HL-60 (cell line): ENCODE results near the gene CBLB.

Experiments used
- DNase-seq, 2 experiments: peaks; one replicate each; pipeline ENCODE4 v3.0.0-alpha.2; 2010 to 2020; ENCODE audit warnings: low read depth in 1 of 2, low spot score in 1 of 2
- H3K27ac ChIP-seq: fragments of 250-450 bp; sonication (Bioruptor Pico); replicated peaks from 2 replicates; pipeline ENCODE4 v1.5.1; 2020; ENCODE audit warnings: mild to moderate bottlenecking, moderate library complexity
- H3K27me3 ChIP-seq: fragments of 250-450 bp; sonication (Bioruptor Pico); 2 replicates; pipeline ENCODE4 v1.5.1; 2021; ENCODE audit warnings: mild to moderate bottlenecking, moderate library complexity; ENCODE audit not compliant: insufficient read depth, poor library complexity, severe bottlenecking
- H3K4me3 ChIP-seq: replicated peaks from 2 replicates; pipeline ENCODE4 v1.5.1; 2011; ENCODE audit warnings: mild to moderate bottlenecking, control low read depth, low read length; ENCODE audit not compliant: insufficient read depth
- GABPA ChIP-seq: IDR thresholded peaks from 2 replicates; pipeline ENCODE4 v1.6.1; 2012; ENCODE audit warnings: low read depth
- POLR2AphosphoS5 ChIP-seq: IDR thresholded peaks from 2 replicates; pipeline ENCODE4 v1.6.1; 2012; ENCODE audit warnings: low read depth
- SPI1 ChIP-seq: IDR thresholded peaks from 2 replicates; pipeline ENCODE4 v1.6.1; 2012; ENCODE audit warnings: low read depth, mild to moderate bottlenecking, borderline replicate concordance
- TF ChIP-seq, protein P1 (sequence below): IDR thresholded peaks from one replicate; pipeline ENCODE4 v1.5.1; 2011; ENCODE audit warnings: low read length, control low read depth, inconsistent platforms; ENCODE audit not compliant: insufficient read depth
- TF ChIP-seq, protein P2 (sequence below): IDR thresholded peaks from 2 replicates; pipeline ENCODE4 v1.6.1; 2012; ENCODE audit warnings: low read depth; ENCODE audit not compliant: insufficient replicate concordance

CBLB gene

DNA sequence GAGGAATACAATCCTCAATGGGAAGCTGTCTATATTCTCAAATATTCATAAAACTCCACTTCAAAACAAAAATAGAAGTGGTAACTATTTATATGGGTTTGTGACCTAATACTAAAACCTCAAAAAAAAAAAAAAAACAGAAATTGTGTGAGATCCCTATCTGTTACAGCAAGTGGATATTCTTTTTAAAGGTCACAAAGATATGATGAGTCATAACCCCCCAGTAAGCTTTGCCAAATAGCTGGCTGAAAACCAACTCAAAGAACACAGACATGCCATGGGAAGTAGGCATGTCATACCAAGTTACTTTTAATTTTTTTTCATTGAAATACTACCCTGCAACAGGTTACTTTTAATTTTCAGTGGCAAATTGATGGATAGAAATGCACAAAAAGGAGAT lies 62.5 kb downstream of the CBLB start:
- Histone ChIP-seq H3K27ac (peak overlapping the region; percentile 71), H3K4me3 (no peak overlapping the region), H3K27me3 (no peaks in the 10 kb centered on the region)
- no peak for TF ChIP-seq GABPA
- TF ChIP-seq, protein P1, sequence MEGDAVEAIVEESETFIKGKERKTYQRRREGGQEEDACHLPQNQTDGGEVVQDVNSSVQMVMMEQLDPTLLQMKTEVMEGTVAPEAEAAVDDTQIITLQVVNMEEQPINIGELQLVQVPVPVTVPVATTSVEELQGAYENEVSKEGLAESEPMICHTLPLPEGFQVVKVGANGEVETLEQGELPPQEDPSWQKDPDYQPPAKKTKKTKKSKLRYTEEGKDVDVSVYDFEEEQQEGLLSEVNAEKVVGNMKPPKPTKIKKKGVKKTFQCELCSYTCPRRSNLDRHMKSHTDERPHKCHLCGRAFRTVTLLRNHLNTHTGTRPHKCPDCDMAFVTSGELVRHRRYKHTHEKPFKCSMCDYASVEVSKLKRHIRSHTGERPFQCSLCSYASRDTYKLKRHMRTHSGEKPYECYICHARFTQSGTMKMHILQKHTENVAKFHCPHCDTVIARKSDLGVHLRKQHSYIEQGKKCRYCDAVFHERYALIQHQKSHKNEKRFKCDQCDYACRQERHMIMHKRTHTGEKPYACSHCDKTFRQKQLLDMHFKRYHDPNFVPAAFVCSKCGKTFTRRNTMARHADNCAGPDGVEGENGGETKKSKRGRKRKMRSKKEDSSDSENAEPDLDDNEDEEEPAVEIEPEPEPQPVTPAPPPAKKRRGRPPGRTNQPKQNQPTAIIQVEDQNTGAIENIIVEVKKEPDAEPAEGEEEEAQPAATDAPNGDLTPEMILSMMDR = no peak
- TF ChIP-seq, protein P2, sequence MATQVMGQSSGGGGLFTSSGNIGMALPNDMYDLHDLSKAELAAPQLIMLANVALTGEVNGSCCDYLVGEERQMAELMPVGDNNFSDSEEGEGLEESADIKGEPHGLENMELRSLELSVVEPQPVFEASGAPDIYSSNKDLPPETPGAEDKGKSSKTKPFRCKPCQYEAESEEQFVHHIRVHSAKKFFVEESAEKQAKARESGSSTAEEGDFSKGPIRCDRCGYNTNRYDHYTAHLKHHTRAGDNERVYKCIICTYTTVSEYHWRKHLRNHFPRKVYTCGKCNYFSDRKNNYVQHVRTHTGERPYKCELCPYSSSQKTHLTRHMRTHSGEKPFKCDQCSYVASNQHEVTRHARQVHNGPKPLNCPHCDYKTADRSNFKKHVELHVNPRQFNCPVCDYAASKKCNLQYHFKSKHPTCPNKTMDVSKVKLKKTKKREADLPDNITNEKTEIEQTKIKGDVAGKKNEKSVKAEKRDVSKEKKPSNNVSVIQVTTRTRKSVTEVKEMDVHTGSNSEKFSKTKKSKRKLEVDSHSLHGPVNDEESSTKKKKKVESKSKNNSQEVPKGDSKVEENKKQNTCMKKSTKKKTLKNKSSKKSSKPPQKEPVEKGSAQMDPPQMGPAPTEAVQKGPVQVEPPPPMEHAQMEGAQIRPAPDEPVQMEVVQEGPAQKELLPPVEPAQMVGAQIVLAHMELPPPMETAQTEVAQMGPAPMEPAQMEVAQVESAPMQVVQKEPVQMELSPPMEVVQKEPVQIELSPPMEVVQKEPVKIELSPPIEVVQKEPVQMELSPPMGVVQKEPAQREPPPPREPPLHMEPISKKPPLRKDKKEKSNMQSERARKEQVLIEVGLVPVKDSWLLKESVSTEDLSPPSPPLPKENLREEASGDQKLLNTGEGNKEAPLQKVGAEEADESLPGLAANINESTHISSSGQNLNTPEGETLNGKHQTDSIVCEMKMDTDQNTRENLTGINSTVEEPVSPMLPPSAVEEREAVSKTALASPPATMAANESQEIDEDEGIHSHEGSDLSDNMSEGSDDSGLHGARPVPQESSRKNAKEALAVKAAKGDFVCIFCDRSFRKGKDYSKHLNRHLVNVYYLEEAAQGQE = no peak
- peak; percentile 61 to 71 for DNase-seq

- H3K27ac ChIP-seq = no peak overlapping the region
- TF ChIP-seq, protein P2 = no peak
- TF ChIP-seq SPI1 (no peak), POLR2AphosphoS5 (no peak), GABPA (no peak)
- TF ChIP-seq, protein P1 = no peak
- H3K4me3 ChIP-seq = no peak overlapping the region
- H3K27me3 ChIP-seq = no peaks in the 10 kb centered on the region
- DNase-seq = no peak
These were observed 63.4 kb downstream of the CBLB start for GRCh38 chr3:105805404-105805803.

DNA sequence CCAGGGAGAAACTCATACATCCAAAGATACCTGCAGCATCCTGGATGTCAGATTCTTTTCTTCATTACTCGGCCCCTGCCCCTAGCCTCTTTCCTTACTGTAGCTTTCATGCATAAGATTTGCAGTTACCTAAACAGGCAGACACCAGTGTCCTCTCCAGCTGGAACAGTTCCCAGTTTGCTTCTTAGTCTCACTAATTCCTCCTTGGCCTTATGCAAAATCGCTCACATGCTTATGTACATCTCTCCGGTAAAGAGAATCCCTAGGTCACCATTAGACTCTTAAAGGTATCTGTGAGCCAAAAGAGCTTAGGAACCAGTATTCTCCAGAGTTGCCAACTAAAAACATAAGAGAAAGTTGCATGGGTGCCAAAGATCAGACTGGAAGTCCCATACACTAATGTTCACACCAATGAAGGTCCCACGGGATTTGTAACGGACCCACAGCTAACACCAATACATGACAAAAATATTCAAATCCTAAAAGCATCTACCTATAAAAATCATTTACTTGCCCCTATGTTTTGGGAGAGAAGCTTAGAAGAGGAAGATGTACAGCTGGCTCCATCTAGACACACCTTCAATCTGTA lies 66.6 kb downstream of the CBLB start:
- Histone ChIP-seq H3K27me3 (no peaks in the 10 kb centered on the region), H3K4me3 (no peak overlapping the region), H3K27ac (no peak overlapping the region)
- DNase-seq = no peak
- TF ChIP-seq, protein P1 = no peak
- TF ChIP-seq, protein P2 = no peak
- TF ChIP-seq POLR2AphosphoS5 = no peak
